SU-DHL-6 (cell line): ENCODE measurements around the gene MOG.

ENCODE experiments used
- CTCF ChIP-seq: fragments of 200-600 bp; sonication (generic); IDR thresholded peaks from one replicate; pipeline ENCODE4 v1.5.1; 2017; ENCODE audit warnings: antibody characterized with exemption, mild to moderate bottlenecking, low read length, moderate library complexity; ENCODE audit not compliant: insufficient read depth, poor library complexity, severe bottlenecking
- EZH2phosphoT487 ChIP-seq: fragments of 200-600 bp; sonication (generic), shearing (Covaris generic); conservative IDR thresholded peaks from 2 replicates; pipeline ENCODE4 v1.6.1; 2018; ENCODE audit warnings: mild to moderate bottlenecking, antibody characterized with exemption, low read length, moderate library complexity, mixed read lengths

- no peak for TF ChIP-seq CTCF
- TF ChIP-seq EZH2phosphoT487 = no peak
Measured at GRCh38 chr6:29667158-29667557, 10.3 kb downstream of the MOG start.
